Esophagus squamous epithelium (tissue), 5 donors: Measurements from ENCODE around the gene SPATA33. TPM values are rescaled to one million over a fixed set of nuclear protein-coding genes. Genes with fewer than 3 reads are reported as not detected.

Source experiments
- DNase-seq: peaks from one replicate; lab custom pipeline; 2025; lab: John Stamatoyannopoulos, UW
- H3K27ac ChIP-seq, 4 donors: fragments of 200-600 bp; sonication (generic); one replicate each; pipeline ENCODE4 v1.5.1; 2016 to 2019; ENCODE audit warnings: mild to moderate bottlenecking in 1 of 4
- H3K27me3 ChIP-seq, 4 donors: fragments of 200-600 bp; sonication (generic); 1 replicate in 3 of 4; 2 replicates in 1 of 4; pipeline versions ENCODE4 v1.5.1 to v1.6.0; 2017 to 2021; ENCODE audit warnings: antibody characterized with exemption in 1 of 4
- H3K36me3 ChIP-seq, 3 donors: fragments of 200-600 bp; sonication (generic); one replicate each; pipeline ENCODE4 v1.5.1; 2016 to 2019
- H3K4me1 ChIP-seq, 3 donors: fragments of 200-600 bp; sonication (generic); one replicate each; pipeline ENCODE4 v1.5.1; 2017 to 2019
- H3K4me3 ChIP-seq, 4 donors: fragments of 200-600 bp; sonication (generic); 1 replicate in 3 of 4; 2 replicates in 1 of 4; pipeline ENCODE4 v1.5.1; 2016 to 2019; ENCODE audit warnings: mild to moderate bottlenecking in 2 of 4, moderate library complexity in 1 of 4
- H3K9me3 ChIP-seq, 3 donors: fragments of 200-600 bp; sonication (generic); one replicate each; pipeline ENCODE4 v1.5.1; 2016 to 2019
- POLR2A ChIP-seq, 4 donors: fragments of 450-650 bp; IDR thresholded peaks; one replicate each; pipeline ENCODE4 v1.6.1; 2017; ENCODE audit warnings: antibody characterized with exemption in 4 of 4, mild to moderate bottlenecking in 4 of 4, moderate library complexity in 3 of 4
- WGBS, 2 donors: methylation state at CpG; one replicate each; pipeline ENCODE4 v1.1.5; 2018; 5-methylcytosine and 5-hydroxymethylcytosine counted together
- intact Hi-C: fragments of 100-400 bp; cut with DNase I; formaldehyde crosslinking; loops from one replicate; pipeline ENCODE4 v1.15.0; 2022
- total RNA-seq, 4 donors: library from RNA; depleted of rRNA; stranded (reverse); fragments of >200 nt; gene quantifications; one replicate each; pipeline ENCODE4 v1.1.0, GENCODE V29; 2016
- TF ChIP-seq, protein P1 (sequence below), 6 experiments: fragments of 450-650 bp in 4 of 6; fragments of 200-600 bp in 2 of 6; sonication (generic) in 2 of 6; IDR thresholded peaks; one replicate each; pipeline ENCODE4 v1.5.1; 2016 to 2019; ENCODE audit warnings: antibody characterized with exemption in 6 of 6, mild to moderate bottlenecking in 4 of 6, moderate library complexity in 4 of 6
- donor health status: DM: yes; HTN: yes; CAD: no.

The SPATA33 gene
- total RNA-seq, 4 donors from 2014 or later = 1.8 to 4.9 (median 2.8) TPM

GRCh38 chr16:89638455-89638854, 19.2 kb upstream of the SPATA33 start:
- Histone ChIP-seq H3K4me3 (no peak overlapping the region), H3K27me3 (peaks cover 0 to 50% (median 0%) of the 10 kb centered on the region in 4 donors), H3K27ac (no peak overlapping the region), H3K9me3 (no peaks in the 10 kb centered on the region), H3K4me1 (peaks cover 0 to 22% (median 8%) of the 10 kb centered on the region in 3 donors), H3K36me3 (no peaks in the 10 kb centered on the region)
- intact Hi-C loops = no loop called here
- TF ChIP-seq, protein P1, sequence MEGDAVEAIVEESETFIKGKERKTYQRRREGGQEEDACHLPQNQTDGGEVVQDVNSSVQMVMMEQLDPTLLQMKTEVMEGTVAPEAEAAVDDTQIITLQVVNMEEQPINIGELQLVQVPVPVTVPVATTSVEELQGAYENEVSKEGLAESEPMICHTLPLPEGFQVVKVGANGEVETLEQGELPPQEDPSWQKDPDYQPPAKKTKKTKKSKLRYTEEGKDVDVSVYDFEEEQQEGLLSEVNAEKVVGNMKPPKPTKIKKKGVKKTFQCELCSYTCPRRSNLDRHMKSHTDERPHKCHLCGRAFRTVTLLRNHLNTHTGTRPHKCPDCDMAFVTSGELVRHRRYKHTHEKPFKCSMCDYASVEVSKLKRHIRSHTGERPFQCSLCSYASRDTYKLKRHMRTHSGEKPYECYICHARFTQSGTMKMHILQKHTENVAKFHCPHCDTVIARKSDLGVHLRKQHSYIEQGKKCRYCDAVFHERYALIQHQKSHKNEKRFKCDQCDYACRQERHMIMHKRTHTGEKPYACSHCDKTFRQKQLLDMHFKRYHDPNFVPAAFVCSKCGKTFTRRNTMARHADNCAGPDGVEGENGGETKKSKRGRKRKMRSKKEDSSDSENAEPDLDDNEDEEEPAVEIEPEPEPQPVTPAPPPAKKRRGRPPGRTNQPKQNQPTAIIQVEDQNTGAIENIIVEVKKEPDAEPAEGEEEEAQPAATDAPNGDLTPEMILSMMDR (IDR thresholded peaks at IDR 0.05) = no peak
- TF ChIP-seq POLR2A (IDR thresholded peaks at IDR 0.05) = no peak
- 51 to 57% methylated on average over 6 to 10 of the region's 10 CpGs for WGBS, 2 donors
- no peak for DNase-seq

DNA sequence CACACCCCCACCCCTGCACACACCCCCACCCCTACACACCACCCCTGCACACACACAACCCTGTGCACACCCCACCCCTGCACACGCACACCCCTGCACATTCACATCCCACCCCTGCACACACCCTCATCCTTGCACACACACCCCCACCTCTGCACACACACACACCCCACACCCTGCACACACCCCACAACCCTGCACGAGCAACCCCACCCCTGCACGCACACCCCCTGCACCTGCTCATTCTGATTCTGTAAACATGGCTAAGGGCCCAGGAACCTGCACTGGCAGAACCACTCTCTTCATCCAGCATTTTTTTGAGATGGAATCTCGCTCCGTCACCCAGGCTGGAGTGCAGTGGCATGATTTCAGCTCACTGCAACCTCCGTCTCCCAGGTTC, 18.3 kb upstream of the SPATA33 start:
- peaks cover 0 to 41% (median 0%) of the 10 kb centered on the region in 4 donors for H3K27me3 ChIP-seq
- 56 to 64% methylated on average over 2 to 4 of the region's 6 CpGs for WGBS, 2 donors
- peaks cover 0 to 6% (median 0%) of the 10 kb centered on the region in 3 donors for H3K36me3 ChIP-seq
- H3K27ac ChIP-seq = no peak overlapping the region
- intact Hi-C loops = no loop called here
- H3K4me1 ChIP-seq = peaks cover 0 to 22% (median 8%) of the 10 kb centered on the region in 3 donors
- no peaks in the 10 kb centered on the region for H3K9me3 ChIP-seq
- TF ChIP-seq POLR2A (IDR thresholded peaks at IDR 0.05) = no peak
- TF ChIP-seq, protein P1 (IDR thresholded peaks at IDR 0.05) = no peak
- no peak for DNase-seq
- no peak overlapping the region for H3K4me3 ChIP-seq

DNA sequence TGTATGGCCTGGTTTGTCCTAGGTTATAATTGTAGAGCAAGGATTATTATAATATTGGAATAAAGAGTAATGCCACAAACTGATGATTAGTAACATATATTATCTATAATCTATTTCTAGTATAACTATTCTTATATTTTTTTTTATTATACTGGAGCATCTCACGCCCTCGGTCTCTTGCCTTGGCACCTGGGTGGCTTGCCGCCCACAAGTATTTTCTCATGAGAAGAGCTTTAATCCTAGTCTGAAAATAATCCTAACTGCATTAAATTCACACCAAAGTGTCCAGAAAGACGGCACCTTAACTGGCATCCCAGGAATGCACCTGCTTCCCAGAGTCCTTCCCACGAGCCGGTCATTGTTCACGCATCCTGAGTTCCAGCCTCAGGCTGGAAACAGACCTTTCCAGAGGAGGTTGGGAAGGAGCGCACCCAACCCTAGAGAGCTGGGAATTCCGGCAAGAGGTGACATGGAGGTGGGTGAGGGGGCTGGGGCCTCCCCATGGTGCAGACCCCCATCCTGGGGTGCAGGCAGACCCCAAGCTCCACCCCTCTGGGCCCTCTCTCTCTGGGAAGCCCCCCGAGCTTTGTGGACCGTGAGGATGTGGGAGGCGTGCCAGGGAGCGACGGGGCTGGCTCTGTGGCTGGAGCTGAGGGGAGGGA, 16.0 kb upstream of the SPATA33 start:
- H3K27me3 ChIP-seq = peaks cover 0 to 22% (median 0%) of the 10 kb centered on the region in 4 donors
- H3K27ac ChIP-seq = no peak overlapping the region
- DNase-seq = no peak
- peaks cover 0 to 22% (median 8%) of the 10 kb centered on the region in 3 donors for H3K4me1 ChIP-seq
- 14 to 44% methylated on average over 4 to 11 of the region's 14 CpGs for WGBS, 2 donors
- H3K36me3 ChIP-seq = peaks cover 8 to 28% (median 14%) of the 10 kb centered on the region in 3 donors
- TF ChIP-seq, protein P1 (IDR thresholded peaks at IDR 0.05) = no peak
- TF ChIP-seq POLR2A (IDR thresholded peaks at IDR 0.05) = no peak
- peak overlapping the region in 3 of 4 donors; percentile 36 to 54 (median 36) for H3K4me3 ChIP-seq
- intact Hi-C loops = no loop called here
- no peaks in the 10 kb centered on the region for H3K9me3 ChIP-seq

DNA sequence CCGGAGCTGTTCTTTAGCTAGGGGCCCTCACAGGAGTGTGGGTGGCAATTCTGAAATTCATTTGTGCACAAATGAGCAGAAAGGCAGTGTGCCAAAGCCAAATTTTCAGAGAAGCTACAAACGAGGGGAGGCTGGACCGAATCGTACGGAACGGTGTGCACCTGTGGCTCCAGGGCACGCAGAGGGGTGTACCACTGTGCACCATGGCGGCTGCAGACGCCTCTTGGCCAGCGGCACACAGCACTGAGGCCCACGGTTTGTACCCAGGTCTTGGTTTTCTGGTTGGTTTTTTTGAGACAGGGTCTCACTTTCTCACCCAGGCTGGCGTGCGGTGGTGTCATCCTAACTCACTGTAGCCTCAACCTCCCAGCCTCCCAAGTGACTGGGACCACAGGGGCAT, 15.1 kb upstream of the SPATA33 start:
- Histone ChIP-seq H3K27me3 (peaks cover 0 to 13% (median 0%) of the 10 kb centered on the region in 4 donors), H3K4me3 (no peak overlapping the region), H3K4me1 (peaks cover 0 to 22% (median 8%) of the 10 kb centered on the region in 3 donors), H3K27ac (no peak overlapping the region), H3K9me3 (no peaks in the 10 kb centered on the region), H3K36me3 (peaks cover 8 to 37% (median 23%) of the 10 kb centered on the region in 3 donors)
- no peak for DNase-seq
- no peak for TF ChIP-seq POLR2A (IDR thresholded peaks at IDR 0.05)
- TF ChIP-seq, protein P1 (IDR thresholded peaks at IDR 0.05) = no peak
- intact Hi-C loops = no loop called here
- WGBS, 2 donors = 56 to 75% methylated on average over 9 to 11 of the region's 13 CpGs

DNA sequence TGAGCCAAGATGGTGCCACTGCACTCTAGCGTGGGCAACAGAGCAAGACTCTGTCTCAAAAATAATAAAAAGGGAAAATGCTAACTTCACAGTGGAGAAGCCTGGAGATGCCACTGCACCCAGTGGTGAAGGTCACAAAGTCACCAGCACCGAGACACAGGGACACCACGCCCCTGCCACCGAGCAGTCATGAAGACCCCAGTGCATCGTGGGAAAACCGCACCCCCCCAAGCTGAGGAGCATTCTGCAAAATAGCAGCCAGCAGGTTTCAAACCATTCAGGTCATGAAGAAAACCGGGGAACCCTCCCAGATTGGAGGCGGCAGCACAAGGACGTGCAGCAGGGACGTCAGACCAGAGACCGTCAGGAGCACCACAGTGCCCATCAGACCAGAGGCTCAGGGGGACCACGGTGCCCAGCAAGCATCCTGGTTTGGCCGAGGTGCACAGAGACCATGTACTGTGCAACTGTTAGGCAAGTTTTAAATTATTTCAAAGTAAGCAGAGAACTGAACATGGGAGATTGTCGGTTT, 13.8 kb upstream of the SPATA33 start:
- Histone ChIP-seq H3K9me3 (no peaks in the 10 kb centered on the region), H3K4me1 (peaks cover 0 to 22% (median 8%) of the 10 kb centered on the region in 3 donors), H3K27me3 (peaks cover 0 to 8% (median 0%) of the 10 kb centered on the region in 4 donors), H3K27ac (no peak overlapping the region), H3K36me3 (peaks cover 8 to 44% (median 23%) of the 10 kb centered on the region in 3 donors), H3K4me3 (no peak overlapping the region)
- no peak for DNase-seq
- intact Hi-C loops = no loop called here
- TF ChIP-seq, protein P1 (IDR thresholded peaks at IDR 0.05) = no peak
- no peak for TF ChIP-seq POLR2A (IDR thresholded peaks at IDR 0.05)
- 56 to 83% methylated on average over 6 to 7 of the region's 14 CpGs for WGBS, 2 donors
